BE2C (cell line): Measurements from ENCODE around the gene ADRA1B.

Experiments
- DNase-seq: peaks from one replicate; pipeline ENCODE4 v3.0.0-alpha.2; 2020
- H3K27me3 ChIP-seq: fragments of 250-450 bp; sonication (Bioruptor Pico); 2 replicates; pipeline ENCODE4 v1.5.1; 2020; ENCODE audit warnings: mild to moderate bottlenecking
- H3K36me3 ChIP-seq: fragments of 250-450 bp; sonication (Bioruptor Pico); 2 replicates; pipeline ENCODE4 v1.5.1; 2020; ENCODE audit warnings: mild to moderate bottlenecking
- H3K4me1 ChIP-seq: fragments of 250-450 bp; sonication (Bioruptor Pico); 2 replicates; pipeline ENCODE4 v1.5.1; 2020
- H3K4me3 ChIP-seq: 2 replicates; pipeline ENCODE4 v1.5.1; 2011; ENCODE audit warnings: low read depth, low read length
- H3K9me3 ChIP-seq: fragments of 250-450 bp; sonication (Bioruptor Pico); 2 replicates; pipeline ENCODE4 v1.5.1; 2020
- TF ChIP-seq, protein P1 (sequence below): IDR thresholded peaks from 2 replicates; pipeline ENCODE4 v1.5.1; 2012; ENCODE audit warnings: mild to moderate bottlenecking, low read depth, low read length

ADRA1B gene

DNA sequence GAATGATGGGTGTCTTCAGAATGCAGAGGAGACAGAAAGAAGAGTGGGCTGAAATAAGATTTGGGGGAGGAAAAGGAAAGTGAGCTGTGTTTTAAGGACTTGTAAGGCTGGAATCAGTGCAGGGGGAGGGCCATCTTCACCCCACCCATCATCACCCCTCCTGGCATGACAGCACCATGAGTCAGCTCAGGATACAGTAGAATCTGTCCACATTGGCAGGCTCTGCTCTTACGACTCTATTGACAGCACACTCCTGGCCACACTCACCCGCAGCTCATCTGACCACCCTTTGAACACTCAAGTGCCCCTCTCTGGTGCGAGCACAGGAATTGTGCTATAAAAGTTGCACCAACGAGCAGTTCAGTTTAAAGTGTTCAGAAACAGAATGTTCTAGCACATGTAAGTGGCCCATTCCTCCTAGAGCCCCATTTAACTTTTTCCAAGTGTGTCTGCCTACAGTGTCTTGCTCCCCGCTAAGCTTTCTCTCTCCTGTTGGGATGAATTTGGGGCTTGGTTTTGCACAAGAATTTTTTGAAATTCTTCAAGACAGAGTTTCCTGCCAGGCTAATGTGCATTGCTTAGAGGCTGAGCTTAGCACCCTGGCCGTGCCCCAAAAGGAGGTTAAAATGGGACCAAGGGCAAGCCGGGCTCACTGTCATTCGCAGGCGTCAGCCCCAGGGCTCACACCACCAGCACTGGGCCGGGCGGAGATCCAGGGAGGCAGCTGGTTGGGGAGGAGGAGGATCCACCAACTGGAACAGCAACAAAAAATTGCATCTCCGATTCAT, 12.0 kb downstream of the ADRA1B start:
- no peak overlapping the region for H3K4me3 ChIP-seq
- no peaks in the 10 kb centered on the region for H3K9me3 ChIP-seq
- TF ChIP-seq, protein P1, sequence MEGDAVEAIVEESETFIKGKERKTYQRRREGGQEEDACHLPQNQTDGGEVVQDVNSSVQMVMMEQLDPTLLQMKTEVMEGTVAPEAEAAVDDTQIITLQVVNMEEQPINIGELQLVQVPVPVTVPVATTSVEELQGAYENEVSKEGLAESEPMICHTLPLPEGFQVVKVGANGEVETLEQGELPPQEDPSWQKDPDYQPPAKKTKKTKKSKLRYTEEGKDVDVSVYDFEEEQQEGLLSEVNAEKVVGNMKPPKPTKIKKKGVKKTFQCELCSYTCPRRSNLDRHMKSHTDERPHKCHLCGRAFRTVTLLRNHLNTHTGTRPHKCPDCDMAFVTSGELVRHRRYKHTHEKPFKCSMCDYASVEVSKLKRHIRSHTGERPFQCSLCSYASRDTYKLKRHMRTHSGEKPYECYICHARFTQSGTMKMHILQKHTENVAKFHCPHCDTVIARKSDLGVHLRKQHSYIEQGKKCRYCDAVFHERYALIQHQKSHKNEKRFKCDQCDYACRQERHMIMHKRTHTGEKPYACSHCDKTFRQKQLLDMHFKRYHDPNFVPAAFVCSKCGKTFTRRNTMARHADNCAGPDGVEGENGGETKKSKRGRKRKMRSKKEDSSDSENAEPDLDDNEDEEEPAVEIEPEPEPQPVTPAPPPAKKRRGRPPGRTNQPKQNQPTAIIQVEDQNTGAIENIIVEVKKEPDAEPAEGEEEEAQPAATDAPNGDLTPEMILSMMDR: no peak
- no peaks in the 10 kb centered on the region for H3K4me1 ChIP-seq
- H3K36me3 ChIP-seq: no peaks in the 10 kb centered on the region
- no peak for DNase-seq
- peaks cover 68% of the 10 kb centered on the region for H3K27me3 ChIP-seq

DNA sequence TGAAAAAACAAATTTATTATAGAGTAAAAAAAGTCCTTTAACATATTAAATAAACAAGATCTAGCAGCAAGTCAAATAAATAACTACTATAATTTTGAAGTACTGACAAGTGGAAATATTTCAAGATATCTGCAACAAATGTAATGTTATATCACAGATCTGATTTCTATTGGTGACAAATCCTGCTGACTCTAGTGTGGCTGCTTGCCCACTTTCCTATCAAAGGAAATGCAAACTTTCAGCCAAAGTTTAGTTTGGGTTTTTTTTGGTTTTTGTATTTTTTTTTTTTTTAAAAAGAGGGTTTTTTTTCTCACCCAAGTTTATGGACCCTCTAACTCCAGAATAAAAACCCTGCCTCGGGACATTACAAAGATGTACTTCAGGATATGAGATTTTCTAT, 12.9 kb downstream of the ADRA1B start:
- Histone ChIP-seq H3K4me1 (no peaks in the 10 kb centered on the region), H3K9me3 (no peaks in the 10 kb centered on the region), H3K36me3 (no peaks in the 10 kb centered on the region), H3K4me3 (no peak overlapping the region), H3K27me3 (peaks cover 68% of the 10 kb centered on the region)
- TF ChIP-seq, protein P1: no peak
- DNase-seq: no peak

DNA sequence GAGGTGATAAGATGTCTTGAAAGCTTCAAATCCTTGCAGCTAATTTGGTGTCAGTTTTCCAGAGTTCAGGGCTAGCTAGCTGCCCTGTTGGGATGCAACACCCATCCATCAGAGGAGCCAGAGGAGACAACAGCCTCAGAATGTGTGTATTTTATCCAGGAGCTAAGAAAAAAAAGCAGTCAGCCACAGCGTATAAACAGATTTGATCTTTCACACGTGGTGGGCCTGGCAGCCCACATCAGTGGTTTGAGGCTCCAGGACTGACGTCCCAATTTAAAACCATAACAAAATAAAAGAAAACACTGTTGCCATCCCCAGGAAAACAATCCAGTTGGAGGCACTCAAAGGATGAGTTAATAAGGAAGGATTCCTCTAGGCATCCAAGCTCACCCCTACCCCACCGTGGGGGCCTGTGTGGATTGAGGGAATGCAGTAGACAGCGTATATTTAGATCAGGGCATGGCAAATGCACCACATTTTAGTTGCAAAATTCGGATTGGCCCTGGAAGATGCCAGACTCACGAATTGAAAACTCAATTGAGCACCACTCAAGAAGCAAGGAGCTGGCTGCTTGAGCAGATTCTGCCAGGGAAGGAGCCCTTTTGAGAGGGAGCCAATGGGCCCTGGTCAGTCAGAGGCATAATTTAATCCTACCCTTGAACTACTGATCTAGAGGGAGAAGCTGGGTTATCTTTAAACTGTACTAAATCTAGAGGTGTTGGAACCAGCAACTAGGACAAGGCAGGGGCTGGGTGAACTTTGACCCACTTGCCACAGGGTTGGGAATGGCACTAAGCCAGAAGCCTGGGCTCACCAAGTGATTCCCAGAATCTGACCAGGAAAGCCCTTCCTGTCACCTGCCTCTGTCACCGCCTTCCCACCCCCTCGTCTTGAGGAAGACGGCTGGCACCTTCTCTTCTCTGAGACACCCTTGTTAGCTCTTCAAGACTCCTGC, 17.5 kb downstream of the ADRA1B start:
- TF ChIP-seq, protein P1: no peak
- no peaks in the 10 kb centered on the region; the same call in 1 of the 2 replicates for H3K9me3 ChIP-seq
- H3K4me3 ChIP-seq: no peak overlapping the region
- no peaks in the 10 kb centered on the region for H3K36me3 ChIP-seq
- no peaks in the 10 kb centered on the region for H3K4me1 ChIP-seq
- peaks cover 37% of the 10 kb centered on the region for H3K27me3 ChIP-seq
- no peak for DNase-seq

DNA sequence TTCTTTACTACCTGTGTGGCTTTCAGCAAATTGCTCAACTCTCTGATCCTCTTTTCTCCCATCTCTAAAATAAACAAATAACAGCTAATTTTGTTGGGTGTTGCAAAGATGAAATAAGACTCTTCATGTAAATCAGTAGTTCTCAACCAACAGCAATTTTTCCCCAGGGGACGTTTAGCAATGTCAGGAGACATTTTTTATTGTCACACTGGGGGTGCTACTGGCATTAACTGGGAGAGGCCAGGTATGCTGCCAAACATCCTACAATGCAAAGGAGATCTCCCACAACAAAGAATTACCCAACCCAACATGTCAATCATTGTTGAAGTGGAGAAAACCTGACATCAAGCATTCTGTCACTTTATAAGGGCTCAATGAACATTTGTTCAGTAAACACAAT, 19.7 kb downstream of the ADRA1B start:
- TF ChIP-seq, protein P1: no peak
- H3K36me3 ChIP-seq: no peaks in the 10 kb centered on the region
- H3K27me3 ChIP-seq: peaks cover 33% of the 10 kb centered on the region
- no peaks in the 10 kb centered on the region for H3K4me1 ChIP-seq
- DNase-seq: no peak
- no peaks in the 10 kb centered on the region; the same call in 1 of the 2 replicates for H3K9me3 ChIP-seq
- H3K4me3 ChIP-seq: no peak overlapping the region

DNA sequence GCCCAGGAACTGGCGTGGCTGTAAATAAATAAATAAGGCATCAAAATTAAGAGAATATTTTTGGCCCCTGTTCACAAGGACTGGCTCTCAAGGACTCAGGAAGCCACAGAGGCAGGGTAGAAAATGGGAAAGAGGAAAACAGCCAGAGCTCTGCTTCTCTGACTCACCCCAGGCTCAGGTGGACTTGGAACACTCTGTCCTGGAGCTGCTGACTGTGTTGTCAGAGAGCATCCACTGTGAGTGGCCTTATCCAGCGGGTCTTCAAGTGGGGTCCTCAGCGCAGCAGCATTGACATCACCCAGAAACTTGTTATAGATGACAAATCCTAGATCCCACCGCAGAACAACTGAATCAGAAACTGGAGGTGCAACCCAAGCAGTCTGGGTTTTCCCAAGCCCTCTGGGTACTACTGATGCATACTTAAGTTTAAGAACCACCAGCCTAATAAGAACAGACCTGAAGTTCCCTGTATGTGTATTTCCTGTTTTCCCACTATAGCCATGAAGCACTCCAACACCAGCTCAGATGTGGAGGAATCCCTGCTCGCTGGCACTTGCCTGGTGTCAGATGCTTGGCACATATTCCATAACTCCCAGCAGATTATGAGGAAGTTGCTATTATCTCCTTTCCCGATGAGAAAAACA, 20.5 kb downstream of the ADRA1B start:
- H3K27me3 ChIP-seq: peaks cover 36% of the 10 kb centered on the region
- TF ChIP-seq, protein P1: no peak
- H3K4me1 ChIP-seq: no peaks in the 10 kb centered on the region
- H3K9me3 ChIP-seq: no peaks in the 10 kb centered on the region; the same call in 1 of the 2 replicates
- H3K4me3 ChIP-seq: no peak overlapping the region
- DNase-seq: no peak
- H3K36me3 ChIP-seq: no peaks in the 10 kb centered on the region
